ENCODE measurements around the gene TMEM250. TPM values are rescaled to one million over a fixed set of nuclear protein-coding genes. Genes with fewer than 3 reads are reported as not detected.
A peak's percentile ranks its signal among the peaks of the same experiment; 100 is the strongest.

TMEM250 gene
- total RNA-seq, 1 donor from 2014 or later, result 33.6 TPM

- no peak overlapping the region for H3K27ac Mint-ChIP-seq (ENCODE audit: unreplicated experiment)
- H3K4me1 Mint-ChIP-seq (ENCODE audit: unreplicated experiment), result no peaks in the 10 kb centered on the region
- no peak overlapping the region for H3K4me3 Mint-ChIP-seq (ENCODE audit: unreplicated experiment)
- no peaks in the 10 kb centered on the region for H3K9me3 Mint-ChIP-seq (ENCODE audit: unreplicated experiment)
- TF ChIP-seq CTCF (IDR thresholded peaks at IDR 0.05; ENCODE audit: unreplicated experiment), result no peak
- no peaks in the 10 kb centered on the region for H3K36me3 Mint-ChIP-seq (ENCODE audit: low read depth, unreplicated experiment)
- no peak for DNase-seq (ENCODE audit: low spot score)
- peaks cover 14% of the 10 kb centered on the region for H3K27me3 Mint-ChIP-seq (ENCODE audit: unreplicated experiment)
Measured at GRCh38 chr9:136136127-136136925, 17.7 kb upstream of the TMEM250 start.

GRCh38 chr9:136135326-136136126 lies 16.9 kb upstream of the TMEM250 start:
- DNase-seq (ENCODE audit: low spot score), result no peak
- Mint-ChIP-seq H3K27ac (ENCODE audit: unreplicated experiment) (no peak overlapping the region), H3K27me3 (ENCODE audit: unreplicated experiment) (peaks cover 14% of the 10 kb centered on the region), H3K36me3 (ENCODE audit: low read depth, unreplicated experiment) (no peaks in the 10 kb centered on the region), H3K4me3 (ENCODE audit: unreplicated experiment) (no peak overlapping the region), H3K4me1 (ENCODE audit: unreplicated experiment) (no peaks in the 10 kb centered on the region), H3K9me3 (ENCODE audit: unreplicated experiment) (no peaks in the 10 kb centered on the region)
- TF ChIP-seq CTCF (IDR thresholded peaks at IDR 0.05; ENCODE audit: unreplicated experiment), result no peak

GRCh38 chr9:136133959-136134484 lies 15.3 kb upstream of the TMEM250 start:
- H3K27me3 Mint-ChIP-seq (ENCODE audit: unreplicated experiment), result peaks cover 15% of the 10 kb centered on the region
- H3K9me3 Mint-ChIP-seq (ENCODE audit: unreplicated experiment), result no peaks in the 10 kb centered on the region
- H3K4me1 Mint-ChIP-seq (ENCODE audit: unreplicated experiment), result no peaks in the 10 kb centered on the region
- DNase-seq (ENCODE audit: low spot score), result no peak
- H3K27ac Mint-ChIP-seq (ENCODE audit: unreplicated experiment), result no peak overlapping the region
- TF ChIP-seq CTCF (IDR thresholded peaks at IDR 0.05; ENCODE audit: unreplicated experiment), result no peak
- no peak overlapping the region for H3K4me3 Mint-ChIP-seq (ENCODE audit: unreplicated experiment)
- no peaks in the 10 kb centered on the region for H3K36me3 Mint-ChIP-seq (ENCODE audit: low read depth, unreplicated experiment)

- peak; percentile 72 for DNase-seq (ENCODE audit: low spot score)
- Mint-ChIP-seq H3K9me3 (ENCODE audit: unreplicated experiment) (no peaks in the 10 kb centered on the region), H3K4me1 (ENCODE audit: unreplicated experiment) (no peaks in the 10 kb centered on the region), H3K27me3 (ENCODE audit: unreplicated experiment) (peaks cover 15% of the 10 kb centered on the region), H3K27ac (ENCODE audit: unreplicated experiment) (no peak overlapping the region), H3K36me3 (ENCODE audit: low read depth, unreplicated experiment) (no peaks in the 10 kb centered on the region), H3K4me3 (ENCODE audit: unreplicated experiment) (no peak overlapping the region)
- TF ChIP-seq CTCF (IDR thresholded peaks at IDR 0.05; ENCODE audit: unreplicated experiment), result peak; percentile 37
Measured at GRCh38 chr9:136133191-136133958, 14.7 kb upstream of the TMEM250 start.
